ENCODE data around the gene UGT3A2.
A peak's percentile ranks its signal among the peaks of the same experiment; 100 is the strongest.

Gene UGT3A2

GRCh38 chr5:36066001-36066539, 612 bp downstream of the UGT3A2 start:
- no peak for DNase-seq
- TF ChIP-seq GATA1 (IDR thresholded peaks at IDR 0.05; ENCODE audit: low read depth, low read length) (no peak), POLR2A (IDR thresholded peaks at IDR 0.05; ENCODE audit: low read length) (no peak)

GRCh38 chr5:36060420-36060887, 6.2 kb downstream of the UGT3A2 start:
- TF ChIP-seq POLR2A (IDR thresholded peaks at IDR 0.05; ENCODE audit: low read length) (no peak), GATA1 (IDR thresholded peaks at IDR 0.05; ENCODE audit: low read depth, low read length) (no peak)
- DNase-seq, result peak; percentile 4 to 14

- no peak for DNase-seq
- TF ChIP-seq GATA1 (IDR thresholded peaks at IDR 0.05; ENCODE audit: low read depth, low read length) (no peak), POLR2A (IDR thresholded peaks at IDR 0.05; ENCODE audit: low read length) (no peak)
Measured at GRCh38 chr5:36059571-36060419, 6.9 kb downstream of the UGT3A2 start.

GRCh38 chr5:36058776-36059175, 7.9 kb downstream of the UGT3A2 start:
- TF ChIP-seq POLR2A (IDR thresholded peaks at IDR 0.05; ENCODE audit: low read length) (no peak), GATA1 (IDR thresholded peaks at IDR 0.05; ENCODE audit: low read depth, low read length) (no peak)
- DNase-seq, result no peak

GRCh38 chr5:36057386-36057785, 9.3 kb downstream of the UGT3A2 start:
- DNase-seq, result no peak
- no peak for TF ChIP-seq POLR2A (IDR thresholded peaks at IDR 0.05; ENCODE audit: low read length)
- TF ChIP-seq GATA1 (IDR thresholded peaks at IDR 0.05; ENCODE audit: low read depth, low read length), result no peak

GRCh38 chr5:36056422-36056821, 10.3 kb downstream of the UGT3A2 start:
- no peak for DNase-seq
- no peak for TF ChIP-seq POLR2A (IDR thresholded peaks at IDR 0.05; ENCODE audit: low read length)
- TF ChIP-seq GATA1 (IDR thresholded peaks at IDR 0.05; ENCODE audit: low read depth, low read length), result no peak

GRCh38 chr5:36055984-36056383, 10.7 kb downstream of the UGT3A2 start:
- TF ChIP-seq GATA1 (IDR thresholded peaks at IDR 0.05; ENCODE audit: low read depth, low read length) (no peak), POLR2A (IDR thresholded peaks at IDR 0.05; ENCODE audit: low read length) (no peak)
- no peak for DNase-seq

- no peak for DNase-seq
- no peak for TF ChIP-seq GATA1 (IDR thresholded peaks at IDR 0.05; ENCODE audit: low read depth, low read length)
Measured at GRCh38 chr5:36054647-36055046, 12.0 kb downstream of the UGT3A2 start.

- no peak for TF ChIP-seq POLR2A (IDR thresholded peaks at IDR 0.05; ENCODE audit: low read length)
- no peak for TF ChIP-seq GATA1 (IDR thresholded peaks at IDR 0.05; ENCODE audit: low read depth, low read length)
- DNase-seq, result no peak
Measured at GRCh38 chr5:36052538-36052937, 14.1 kb downstream of the UGT3A2 start.

- TF ChIP-seq GATA1 (IDR thresholded peaks at IDR 0.05; ENCODE audit: low read depth, low read length) (no peak), POLR2A (IDR thresholded peaks at IDR 0.05; ENCODE audit: low read length) (no peak)
- no peak for DNase-seq
Measured at GRCh38 chr5:36049949-36050348, 16.7 kb downstream of the UGT3A2 start.

GRCh38 chr5:36047384-36048160, 19.1 kb downstream of the UGT3A2 start:
- DNase-seq, result no peak
- TF ChIP-seq GATA1 (IDR thresholded peaks at IDR 0.05; ENCODE audit: low read depth, low read length) (no peak), POLR2A (IDR thresholded peaks at IDR 0.05; ENCODE audit: low read length) (no peak)

GRCh38 chr5:36045895-36046294, 20.8 kb downstream of the UGT3A2 start:
- TF ChIP-seq GATA1 (IDR thresholded peaks at IDR 0.05; ENCODE audit: low read depth, low read length), result no peak
- no peak for TF ChIP-seq POLR2A (IDR thresholded peaks at IDR 0.05; ENCODE audit: low read length)
- DNase-seq, result no peak

- DNase-seq, result no peak
- TF ChIP-seq GATA1 (IDR thresholded peaks at IDR 0.05; ENCODE audit: low read depth, low read length) (no peak), POLR2A (IDR thresholded peaks at IDR 0.05; ENCODE audit: low read length) (no peak)
Measured at GRCh38 chr5:36041537-36041845, 25.2 kb downstream of the UGT3A2 start.
